Skeletal muscle satellite cell (primary cell): ENCODE measurements around the gene SCAMP1.

Experiments used
- H3K27me3 ChIP-seq: 2 replicates; pipeline ENCODE4 v1.7.0; 2013; ENCODE audit warnings: low read length; ENCODE audit not compliant: control insufficient read depth, insufficient read depth
- H3K36me3 ChIP-seq: 2 replicates; pipeline ENCODE4 v1.7.0; 2013; ENCODE audit warnings: mild to moderate bottlenecking, control low read depth, low read length; ENCODE audit not compliant: insufficient read depth
- H3K4me1 ChIP-seq: 2 replicates; pipeline ENCODE4 v1.7.0; 2013; ENCODE audit warnings: low read length; ENCODE audit not compliant: control insufficient read depth, insufficient read depth
- H3K4me2 ChIP-seq: 2 replicates; pipeline ENCODE4 v1.7.0; 2013; ENCODE audit warnings: mild to moderate bottlenecking, low read length
- H3K4me3 ChIP-seq: 2 replicates; pipeline ENCODE4 v1.7.0; 2013; ENCODE audit warnings: low read length
- H3K9ac ChIP-seq: 2 replicates; pipeline ENCODE4 v1.7.0; 2013; ENCODE audit warnings: mild to moderate bottlenecking, low read depth, low read length, moderate library complexity
- H3K9me3 ChIP-seq: replicated peaks from 2 replicates; pipeline ENCODE4 v1.7.0; 2013; ENCODE audit warnings: mild to moderate bottlenecking, control low read depth, low read length

SCAMP1 gene

DNA sequence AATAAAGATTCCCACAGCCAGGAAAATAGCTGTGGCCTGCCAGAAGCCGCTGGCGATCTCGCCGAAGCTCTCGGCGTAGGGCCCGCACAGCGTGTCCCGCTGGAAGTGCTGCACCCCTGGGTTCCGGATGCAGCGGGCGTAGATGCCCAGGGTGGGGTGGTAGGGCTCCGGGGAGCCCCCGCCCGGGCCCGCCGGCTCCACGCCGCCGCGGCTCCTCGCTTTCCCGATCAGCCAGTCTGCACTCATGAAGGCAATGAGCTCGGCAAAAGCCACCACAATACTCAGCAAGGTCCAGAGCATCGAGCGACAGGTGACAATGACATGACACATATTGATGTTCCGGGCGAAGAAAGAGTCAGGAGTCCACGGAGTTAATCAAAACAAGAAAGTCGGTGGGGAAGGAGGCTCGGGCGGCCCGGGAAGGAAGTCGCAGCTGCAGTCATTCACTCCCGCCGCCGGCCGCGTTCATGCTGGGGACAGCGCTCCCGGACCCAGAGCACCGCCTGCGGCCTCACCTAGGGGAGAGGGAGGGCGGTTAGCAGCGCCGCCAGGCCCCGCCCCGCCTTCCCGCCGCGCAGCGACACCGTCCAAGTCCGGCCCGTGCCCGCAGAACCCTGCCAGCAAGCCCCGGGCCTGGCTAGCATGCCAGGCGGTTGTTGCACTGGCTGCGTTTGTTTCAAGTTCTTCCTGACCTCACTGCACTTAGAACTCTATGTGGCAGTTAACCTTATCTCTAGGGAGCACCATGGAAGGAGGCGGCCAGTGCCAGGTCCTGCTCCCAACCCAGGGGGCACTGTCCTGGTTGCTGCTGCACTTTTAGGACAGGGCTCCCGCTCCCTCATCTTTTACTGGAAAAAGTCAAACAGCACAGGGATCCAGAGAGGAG is 149.7 kb downstream of the SCAMP1 start:
- H3K27me3 ChIP-seq, result no peaks in the 10 kb centered on the region
- H3K9me3 ChIP-seq, result no peaks in the 10 kb centered on the region
- H3K4me2 ChIP-seq, result peak overlapping the region; percentile 90
- H3K4me3 ChIP-seq, result peak overlapping the region; percentile 77
- H3K36me3 ChIP-seq, result no peaks in the 10 kb centered on the region
- peak overlapping the region; percentile 84 for H3K9ac ChIP-seq
- H3K4me1 ChIP-seq, result peaks cover 81% of the 10 kb centered on the region

DNA sequence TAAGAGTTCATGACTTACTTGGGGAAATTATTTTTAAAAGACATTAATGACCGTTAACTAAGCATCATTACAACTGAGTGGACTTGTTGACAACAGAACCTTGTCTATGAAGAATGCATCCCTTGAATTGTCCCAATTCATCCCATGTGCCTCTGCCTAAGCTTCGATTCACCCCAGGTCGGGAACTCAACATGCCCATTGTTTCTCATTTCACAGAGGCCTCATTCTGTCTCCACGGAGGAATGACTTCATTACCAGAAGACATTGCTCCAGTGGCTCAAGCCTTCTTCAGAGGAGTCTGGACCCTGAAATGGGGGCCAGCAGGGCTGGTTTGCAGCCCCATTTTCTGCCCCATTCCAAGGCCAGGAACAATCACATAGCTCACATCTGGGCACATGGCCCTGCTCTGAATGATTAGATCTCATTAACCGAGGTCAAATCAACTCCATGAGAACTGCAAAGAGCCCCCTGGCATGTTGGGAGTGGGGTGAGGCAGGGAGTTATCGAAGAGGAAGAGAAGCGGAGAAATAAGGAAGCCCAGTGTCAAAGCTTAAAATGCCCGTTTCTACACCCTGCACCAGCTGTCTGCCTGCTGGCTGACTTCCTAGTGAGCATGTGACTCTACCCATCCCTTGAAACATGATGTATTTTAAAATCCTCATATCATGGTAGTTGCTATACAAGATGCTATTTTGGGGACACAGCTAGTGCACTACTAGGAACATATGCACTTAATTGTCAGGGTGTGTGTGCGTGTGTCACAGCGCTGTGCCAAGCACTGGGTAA is 150.9 kb downstream of the SCAMP1 start:
- H3K4me1 ChIP-seq, result peaks cover 81% of the 10 kb centered on the region
- no peaks in the 10 kb centered on the region for H3K36me3 ChIP-seq
- no peak overlapping the region for H3K4me2 ChIP-seq
- H3K27me3 ChIP-seq, result no peaks in the 10 kb centered on the region
- no peaks in the 10 kb centered on the region for H3K9me3 ChIP-seq
- H3K9ac ChIP-seq, result no peak overlapping the region
- H3K4me3 ChIP-seq, result peak overlapping the region; percentile 11

- Histone ChIP-seq H3K4me3 (no peak overlapping the region), H3K27me3 (no peaks in the 10 kb centered on the region), H3K4me2 (no peak overlapping the region), H3K9me3 (no peaks in the 10 kb centered on the region), H3K9ac (no peak overlapping the region), H3K4me1 (peaks cover 81% of the 10 kb centered on the region), H3K36me3 (no peaks in the 10 kb centered on the region)
Observed at GRCh38 chr5:78512435-78512834, 152.0 kb downstream of the SCAMP1 start.

DNA sequence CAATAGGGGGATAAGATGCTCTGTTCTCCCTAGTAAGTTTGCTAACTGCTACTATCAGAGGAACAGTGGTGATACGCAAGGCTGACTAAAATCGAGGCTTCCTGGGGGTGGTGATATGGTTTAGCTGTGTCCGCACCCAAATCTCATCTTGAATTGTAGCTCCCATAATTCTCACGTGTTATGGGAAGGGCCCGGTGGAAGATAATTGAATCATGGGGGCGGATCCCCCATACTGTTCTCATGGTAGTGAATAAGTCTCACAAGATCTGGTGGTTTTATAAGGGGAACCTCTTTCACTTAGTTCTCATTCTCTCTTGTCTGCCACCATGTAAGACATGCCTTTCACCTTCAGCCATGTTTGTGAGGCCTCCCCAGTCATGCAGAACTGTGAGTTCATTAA is 153.0 kb downstream of the SCAMP1 start:
- H3K4me1 ChIP-seq, result peaks cover 80% of the 10 kb centered on the region
- H3K9ac ChIP-seq, result no peak overlapping the region
- no peak overlapping the region for H3K4me2 ChIP-seq
- H3K36me3 ChIP-seq, result no peaks in the 10 kb centered on the region
- no peak overlapping the region for H3K4me3 ChIP-seq
- H3K27me3 ChIP-seq, result no peaks in the 10 kb centered on the region
- H3K9me3 ChIP-seq, result no peaks in the 10 kb centered on the region

GRCh38 chr5:78514427-78515330 is 154.3 kb downstream of the SCAMP1 start:
- Histone ChIP-seq H3K4me2 (peak overlapping the region; percentile 35), H3K9me3 (no peaks in the 10 kb centered on the region), H3K4me3 (peak overlapping the region; percentile 34), H3K4me1 (peaks cover 80% of the 10 kb centered on the region), H3K27me3 (no peaks in the 10 kb centered on the region), H3K9ac (peak overlapping the region; percentile 47), H3K36me3 (no peaks in the 10 kb centered on the region)

- H3K9me3 ChIP-seq, result no peaks in the 10 kb centered on the region
- H3K27me3 ChIP-seq, result no peaks in the 10 kb centered on the region
- H3K36me3 ChIP-seq, result no peaks in the 10 kb centered on the region
- H3K4me3 ChIP-seq, result peak overlapping the region; percentile 34
- H3K9ac ChIP-seq, result peak overlapping the region; percentile 47
- peaks cover 78% of the 10 kb centered on the region for H3K4me1 ChIP-seq
- H3K4me2 ChIP-seq, result peak overlapping the region; percentile 35
Observed at GRCh38 chr5:78515670-78516069, 155.3 kb downstream of the SCAMP1 start.

- H3K27me3 ChIP-seq, result no peaks in the 10 kb centered on the region
- H3K4me1 ChIP-seq, result peaks cover 64% of the 10 kb centered on the region
- no peaks in the 10 kb centered on the region for H3K36me3 ChIP-seq
- H3K9me3 ChIP-seq, result no peaks in the 10 kb centered on the region
- H3K4me2 ChIP-seq, result peak overlapping the region; percentile 58
- H3K9ac ChIP-seq, result peak overlapping the region; percentile 80
- peak overlapping the region; percentile 22 for H3K4me3 ChIP-seq
Observed at GRCh38 chr5:78518365-78519197, 158.2 kb downstream of the SCAMP1 start.

DNA sequence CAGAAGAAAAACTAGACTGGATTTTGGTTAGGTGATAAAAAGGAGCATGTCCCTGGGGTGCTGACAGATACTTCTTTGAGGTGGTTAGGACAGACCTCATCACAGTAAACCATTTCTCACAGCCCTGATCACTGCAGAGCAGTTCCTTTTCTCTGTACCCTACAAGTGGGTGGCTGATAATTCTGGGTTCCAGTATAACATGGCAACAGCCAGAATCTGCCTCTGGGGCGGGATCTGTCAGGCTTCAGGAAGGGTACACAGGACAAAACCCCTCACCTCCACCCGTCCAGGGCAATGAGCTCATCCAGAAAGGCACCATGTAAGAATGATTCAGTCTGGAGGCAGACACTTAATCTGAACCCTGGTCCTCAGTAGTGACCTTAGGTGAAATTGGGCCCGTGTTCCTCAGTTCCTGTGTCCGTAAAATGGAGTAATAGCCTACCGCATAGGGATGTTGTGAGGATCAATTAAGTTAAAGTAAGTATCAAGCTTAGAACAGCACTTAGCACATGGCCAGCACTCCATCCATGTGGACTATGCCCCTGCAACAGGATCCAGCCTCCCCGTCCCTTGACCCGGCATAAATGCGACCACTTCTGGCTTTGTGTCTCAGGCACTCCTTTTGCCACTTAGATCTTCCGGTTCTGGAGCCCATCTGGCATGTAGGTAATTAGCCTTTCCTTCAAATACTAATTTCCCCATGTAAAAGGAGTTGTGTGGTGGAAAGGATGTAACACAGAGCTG is 159.0 kb downstream of the SCAMP1 start:
- H3K4me2 ChIP-seq, result peak overlapping the region; percentile 54
- H3K36me3 ChIP-seq, result no peaks in the 10 kb centered on the region
- H3K4me3 ChIP-seq, result peak overlapping the region; percentile 22
- peaks cover 61% of the 10 kb centered on the region for H3K4me1 ChIP-seq
- peak overlapping the region; percentile 80 for H3K9ac ChIP-seq
- H3K27me3 ChIP-seq, result no peaks in the 10 kb centered on the region
- H3K9me3 ChIP-seq, result no peaks in the 10 kb centered on the region

- Histone ChIP-seq H3K9me3 (no peaks in the 10 kb centered on the region), H3K4me2 (no peak overlapping the region), H3K27me3 (no peaks in the 10 kb centered on the region), H3K4me1 (peaks cover 56% of the 10 kb centered on the region), H3K36me3 (no peaks in the 10 kb centered on the region), H3K4me3 (no peak overlapping the region), H3K9ac (no peak overlapping the region)
Observed at GRCh38 chr5:78521455-78521854, 161.0 kb downstream of the SCAMP1 start.
